Measurements from ENCODE around the gene SH3BGRL2. TPM values are rescaled to one million over a fixed set of nuclear protein-coding genes. Genes with fewer than 3 reads are reported as not detected.

The SH3BGRL2 gene
- polyA plus RNA-seq, 1 donor (not counting 4 experiments of a cell fraction or from before 2014, with no cell fraction given) = 3.8 TPM

DNA sequence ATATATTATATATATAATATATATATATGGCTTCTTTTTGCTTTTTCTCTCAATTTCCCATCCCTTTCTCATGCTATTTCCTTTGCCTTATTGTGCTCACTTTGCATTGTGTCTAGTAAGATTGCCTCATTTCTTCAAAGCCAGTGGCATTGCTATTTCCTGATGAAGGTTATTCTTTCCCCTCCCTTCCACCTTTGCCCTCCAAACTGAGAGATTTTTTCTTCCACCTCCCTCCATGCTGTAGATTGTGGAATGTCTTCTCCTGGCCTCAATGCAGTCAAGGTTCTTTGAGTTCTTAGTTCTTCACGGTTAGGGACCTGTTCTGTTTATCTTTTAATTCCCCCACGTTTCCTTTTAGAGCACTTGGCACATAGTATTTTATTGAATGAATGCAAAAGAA is 17.2 kb downstream of the SH3BGRL2 start:
- H3K27ac ChIP-seq (ENCODE audit: control insufficient read depth, insufficient read depth, low read length) = no peak overlapping the region
- H3K27me3 ChIP-seq (ENCODE audit: control insufficient read depth, extremely low read depth, insufficient read depth, low read length) = no peaks in the 10 kb centered on the region
- no peaks in the 10 kb centered on the region for H3K36me3 ChIP-seq (ENCODE audit: control insufficient read depth in 2 of 2, extremely low read depth in 1 of 2, insufficient read depth in 2 of 2, low read length in 2 of 2)
- H3K9me3 ChIP-seq (ENCODE audit: control insufficient read depth, low read depth, low read length) = no peaks in the 10 kb centered on the region
- FAIRE-seq (no peak), DNase-seq (ENCODE audit: low read depth, low spot score) (no peak)
- dilution Hi-C loops (cut with MboI; ENCODE audit: extremely low pct_ligation_motif_present, low sequenced_read_pairs) = no loop called here
- H3K4me3 ChIP-seq (ENCODE audit: control insufficient read depth in 2 of 3, extremely low read depth in 1 of 3, insufficient read depth in 2 of 3, low read depth in 1 of 3, low read length in 3 of 3) = no peak overlapping the region
- H3K9ac ChIP-seq (ENCODE audit: control insufficient read depth, extremely low read depth, insufficient read depth, low read length) = no peak overlapping the region
- no peaks in the 10 kb centered on the region for H3K9me1 ChIP-seq (ENCODE audit: control insufficient read depth, extremely low read depth, insufficient read depth, low read length)
- TF ChIP-seq, protein P1, sequence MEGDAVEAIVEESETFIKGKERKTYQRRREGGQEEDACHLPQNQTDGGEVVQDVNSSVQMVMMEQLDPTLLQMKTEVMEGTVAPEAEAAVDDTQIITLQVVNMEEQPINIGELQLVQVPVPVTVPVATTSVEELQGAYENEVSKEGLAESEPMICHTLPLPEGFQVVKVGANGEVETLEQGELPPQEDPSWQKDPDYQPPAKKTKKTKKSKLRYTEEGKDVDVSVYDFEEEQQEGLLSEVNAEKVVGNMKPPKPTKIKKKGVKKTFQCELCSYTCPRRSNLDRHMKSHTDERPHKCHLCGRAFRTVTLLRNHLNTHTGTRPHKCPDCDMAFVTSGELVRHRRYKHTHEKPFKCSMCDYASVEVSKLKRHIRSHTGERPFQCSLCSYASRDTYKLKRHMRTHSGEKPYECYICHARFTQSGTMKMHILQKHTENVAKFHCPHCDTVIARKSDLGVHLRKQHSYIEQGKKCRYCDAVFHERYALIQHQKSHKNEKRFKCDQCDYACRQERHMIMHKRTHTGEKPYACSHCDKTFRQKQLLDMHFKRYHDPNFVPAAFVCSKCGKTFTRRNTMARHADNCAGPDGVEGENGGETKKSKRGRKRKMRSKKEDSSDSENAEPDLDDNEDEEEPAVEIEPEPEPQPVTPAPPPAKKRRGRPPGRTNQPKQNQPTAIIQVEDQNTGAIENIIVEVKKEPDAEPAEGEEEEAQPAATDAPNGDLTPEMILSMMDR (optimal IDR thresholded peaks at IDR 0.05 in 1 of 3, IDR thresholded peaks at IDR 0.05 in 1 of 3, conservative IDR thresholded peaks at IDR 0.05 in 1 of 3; ENCODE audit: extremely low read depth in 1 of 3, insufficient read depth in 2 of 3, low read length in 3 of 3) = no peak
- TF ChIP-seq EZH2 (IDR thresholded peaks at IDR 0.05; ENCODE audit: low read length) = no peak
- peaks cover 10% of the 10 kb centered on the region for H3K4me1 ChIP-seq (ENCODE audit: control insufficient read depth, extremely low read depth, insufficient read depth, low read length)
- H3K79me2 ChIP-seq (ENCODE audit: control insufficient read depth, insufficient read depth, low read length) = no peaks in the 10 kb centered on the region
- H3K4me2 ChIP-seq (ENCODE audit: control insufficient read depth, extremely low read depth, insufficient read depth, low read depth, low read length) = no peak overlapping the region
- H4K20me1 ChIP-seq (ENCODE audit: control insufficient read depth, extremely low read depth, insufficient read depth, low read length) = no peaks in the 10 kb centered on the region
- H2AFZ ChIP-seq (ENCODE audit: control insufficient read depth, low read length) = no peak overlapping the region

DNA sequence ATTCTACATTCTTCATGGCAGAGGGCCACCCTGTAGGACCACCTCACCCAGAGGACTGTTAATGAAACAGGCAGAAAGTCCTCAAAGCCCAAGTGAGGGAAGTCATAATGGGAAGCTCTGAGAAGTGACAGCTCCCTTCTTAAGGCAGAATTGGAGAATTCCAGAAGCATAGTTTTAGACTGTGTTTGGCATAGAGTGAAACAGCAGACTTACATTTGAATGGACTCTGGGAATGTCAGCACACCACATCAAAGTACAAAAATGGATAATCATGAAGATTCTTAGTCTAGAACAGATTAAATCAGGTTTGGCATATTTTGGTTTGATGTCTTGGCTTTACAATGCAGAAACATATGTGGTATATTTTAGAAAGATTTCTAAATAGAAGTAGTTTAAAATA is 17.9 kb downstream of the SH3BGRL2 start:
- FAIRE-seq (no peak), DNase-seq (ENCODE audit: low read depth, low spot score) (no peak)
- Histone ChIP-seq H4K20me1 (ENCODE audit: control insufficient read depth, extremely low read depth, insufficient read depth, low read length) (no peaks in the 10 kb centered on the region), H3K79me2 (ENCODE audit: control insufficient read depth, insufficient read depth, low read length) (no peaks in the 10 kb centered on the region), H3K4me1 (ENCODE audit: control insufficient read depth, extremely low read depth, insufficient read depth, low read length) (peaks cover 13% of the 10 kb centered on the region), H2AFZ (ENCODE audit: control insufficient read depth, low read length) (no peak overlapping the region), H3K4me3 (ENCODE audit: control insufficient read depth in 2 of 3, extremely low read depth in 1 of 3, insufficient read depth in 2 of 3, low read depth in 1 of 3, low read length in 3 of 3) (no peak overlapping the region), H3K4me2 (ENCODE audit: control insufficient read depth, extremely low read depth, insufficient read depth, low read depth, low read length) (no peak overlapping the region), H3K27ac (ENCODE audit: control insufficient read depth, insufficient read depth, low read length) (no peak overlapping the region), H3K9me1 (ENCODE audit: control insufficient read depth, extremely low read depth, insufficient read depth, low read length) (no peaks in the 10 kb centered on the region), H3K9me3 (ENCODE audit: control insufficient read depth, low read depth, low read length) (no peaks in the 10 kb centered on the region), H3K27me3 (ENCODE audit: control insufficient read depth, extremely low read depth, insufficient read depth, low read length) (no peaks in the 10 kb centered on the region), H3K36me3 (ENCODE audit: control insufficient read depth in 2 of 2, extremely low read depth in 1 of 2, insufficient read depth in 2 of 2, low read length in 2 of 2) (no peaks in the 10 kb centered on the region), H3K9ac (ENCODE audit: control insufficient read depth, extremely low read depth, insufficient read depth, low read length) (no peak overlapping the region)
- TF ChIP-seq, protein P1 (optimal IDR thresholded peaks at IDR 0.05 in 1 of 3, IDR thresholded peaks at IDR 0.05 in 1 of 3, conservative IDR thresholded peaks at IDR 0.05 in 1 of 3; ENCODE audit: extremely low read depth in 1 of 3, insufficient read depth in 2 of 3, low read length in 3 of 3) = no peak
- no peak for TF ChIP-seq EZH2 (IDR thresholded peaks at IDR 0.05; ENCODE audit: low read length)
- dilution Hi-C loops (cut with MboI; ENCODE audit: extremely low pct_ligation_motif_present, low sequenced_read_pairs) = no loop called here
